ENCODE measurements around the gene SCUBE1. TPM values are rescaled to one million over a fixed set of nuclear protein-coding genes. Genes with fewer than 3 reads are reported as not detected.

SCUBE1 gene
- total and polyA plus RNA-seq, 10 of the 15 experiments (the other 5 are each of a cell fraction or from before 2014, with no cell fraction given), result not detected

DNA sequence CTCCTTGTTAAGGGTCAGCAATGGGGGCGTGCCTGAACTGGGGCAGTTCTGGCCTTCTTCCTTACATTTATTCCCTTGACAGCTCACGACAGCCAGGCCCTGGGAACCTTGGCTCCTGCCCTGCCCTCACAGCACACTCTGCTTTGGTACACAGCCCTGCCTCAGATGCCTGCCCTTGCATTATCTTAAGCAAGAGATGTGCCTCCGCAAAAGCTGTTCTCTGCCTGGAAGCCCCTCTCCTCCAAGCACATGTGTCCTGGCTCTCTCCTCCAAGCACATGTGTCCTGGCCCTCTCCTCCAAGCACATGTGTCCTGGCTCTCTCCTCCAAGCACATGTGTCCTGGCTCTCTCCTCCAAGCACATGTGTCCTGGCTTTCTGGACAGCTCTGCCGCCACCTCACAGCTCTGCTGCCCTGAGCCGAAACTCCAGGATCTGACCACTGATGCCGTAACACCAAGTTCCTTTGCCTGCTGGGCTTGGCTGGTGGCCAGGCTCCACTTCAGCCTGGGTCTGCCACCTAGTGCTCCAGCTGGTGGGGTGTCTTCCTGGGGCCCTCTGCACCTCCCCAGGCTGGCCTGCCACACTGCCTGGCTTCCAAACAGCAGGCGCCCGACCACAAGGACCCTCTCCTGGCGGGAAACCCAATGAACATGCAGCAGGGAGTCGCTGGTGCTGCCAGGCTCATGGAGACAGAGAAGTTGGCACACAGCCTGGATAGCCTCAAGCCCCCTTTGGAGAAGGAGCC lies 53.0 kb downstream of the SCUBE1 start:
- Histone ChIP-seq H3K27ac (ENCODE audit: control insufficient read depth, insufficient read depth) (no peak overlapping the region), H3K36me3 (ENCODE audit: control insufficient read depth in 2 of 2, insufficient read depth in 2 of 2, low read length in 1 of 2) (no peaks in the 10 kb centered on the region), H4K20me1 (ENCODE audit: control insufficient read depth, insufficient read depth) (no peaks in the 10 kb centered on the region), H3K27me3 (replicated peaks in 1 of 2; ENCODE audit: control insufficient read depth in 2 of 2, insufficient read depth in 2 of 2, low read length in 1 of 2) (peaks cover 2 to 4% of the 10 kb centered on the region in 2 experiments; a peak in 3 of 4 replicates), H3K4me2 (ENCODE audit: control insufficient read depth, insufficient read depth) (no peak overlapping the region), H3K4me1 (ENCODE audit: control insufficient read depth, insufficient read depth, low read length) (no peaks in the 10 kb centered on the region), H3K9ac (ENCODE audit: control insufficient read depth, insufficient read depth, low read length) (no peak overlapping the region), H3K9me3 (replicated peaks; ENCODE audit: control insufficient read depth, insufficient read depth, low read length) (no peaks in the 10 kb centered on the region), H2AFZ (ENCODE audit: control insufficient read depth, low read depth, low read length) (no peak overlapping the region), H3K4me3 (no peak overlapping the region), H3K79me2 (ENCODE audit: control insufficient read depth, insufficient read depth, low read length) (no peaks in the 10 kb centered on the region)
- ChIA-PET SMC1A (ENCODE audit: uncharacterized antibody, unreplicated experiment) (interaction anchor here (0.6 kb wide), 1 partner anchor 59 kb away, joined by 3 read pairs; no protein-coding TSS in a partner anchor), POLR2A (no interaction called here), CTCF (interaction anchor here (0.6 kb wide), 1 partner anchor 191 kb away, joined by 3 read pairs; no protein-coding TSS in a partner anchor), RAD21 (ENCODE audit: unreplicated experiment) (no interaction called here)
- no peak for FAIRE-seq
- ATAC-seq, result no peak
- no TSS peak for BruUV-seq (replicated peaks)
- in situ Hi-C loops (cut with MboI) (no loop called here), intact Hi-C loops (cut with micrococcal nuclease; ENCODE audit: unreplicated experiment) (no loop called here)
- WGBS (ENCODE audit: insufficient coverage, insufficient replicate concordance, low lambda C conversion rate, missing lambda C conversion rate), result 31% methylated on average over 10 of the region's 10 CpGs
- no peak for DNase-seq (ENCODE audit: low read depth, low spot score)
- TF ChIP-seq RFX5 (IDR thresholded peaks at IDR 0.05; ENCODE audit: low read depth, low read length), result no peak
- TF ChIP-seq, protein P1, sequence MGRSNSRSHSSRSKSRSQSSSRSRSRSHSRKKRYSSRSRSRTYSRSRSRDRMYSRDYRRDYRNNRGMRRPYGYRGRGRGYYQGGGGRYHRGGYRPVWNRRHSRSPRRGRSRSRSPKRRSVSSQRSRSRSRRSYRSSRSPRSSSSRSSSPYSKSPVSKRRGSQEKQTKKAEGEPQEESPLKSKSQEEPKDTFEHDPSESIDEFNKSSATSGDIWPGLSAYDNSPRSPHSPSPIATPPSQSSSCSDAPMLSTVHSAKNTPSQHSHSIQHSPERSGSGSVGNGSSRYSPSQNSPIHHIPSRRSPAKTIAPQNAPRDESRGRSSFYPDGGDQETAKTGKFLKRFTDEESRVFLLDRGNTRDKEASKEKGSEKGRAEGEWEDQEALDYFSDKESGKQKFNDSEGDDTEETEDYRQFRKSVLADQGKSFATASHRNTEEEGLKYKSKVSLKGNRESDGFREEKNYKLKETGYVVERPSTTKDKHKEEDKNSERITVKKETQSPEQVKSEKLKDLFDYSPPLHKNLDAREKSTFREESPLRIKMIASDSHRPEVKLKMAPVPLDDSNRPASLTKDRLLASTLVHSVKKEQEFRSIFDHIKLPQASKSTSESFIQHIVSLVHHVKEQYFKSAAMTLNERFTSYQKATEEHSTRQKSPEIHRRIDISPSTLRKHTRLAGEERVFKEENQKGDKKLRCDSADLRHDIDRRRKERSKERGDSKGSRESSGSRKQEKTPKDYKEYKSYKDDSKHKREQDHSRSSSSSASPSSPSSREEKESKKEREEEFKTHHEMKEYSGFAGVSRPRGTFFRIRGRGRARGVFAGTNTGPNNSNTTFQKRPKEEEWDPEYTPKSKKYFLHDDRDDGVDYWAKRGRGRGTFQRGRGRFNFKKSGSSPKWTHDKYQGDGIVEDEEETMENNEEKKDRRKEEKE (IDR thresholded peaks at IDR 0.05), result no peak
- TF ChIP-seq CBFB (IDR thresholded peaks at IDR 0.05; ENCODE audit: low read depth), result no peak
- no peak for TF ChIP-seq MTA2 (IDR thresholded peaks at IDR 0.05; ENCODE audit: low read depth)
- no peak for TF ChIP-seq HCFC1 (IDR thresholded peaks at IDR 0.05; ENCODE audit: low read length)
- TF ChIP-seq, protein P2, sequence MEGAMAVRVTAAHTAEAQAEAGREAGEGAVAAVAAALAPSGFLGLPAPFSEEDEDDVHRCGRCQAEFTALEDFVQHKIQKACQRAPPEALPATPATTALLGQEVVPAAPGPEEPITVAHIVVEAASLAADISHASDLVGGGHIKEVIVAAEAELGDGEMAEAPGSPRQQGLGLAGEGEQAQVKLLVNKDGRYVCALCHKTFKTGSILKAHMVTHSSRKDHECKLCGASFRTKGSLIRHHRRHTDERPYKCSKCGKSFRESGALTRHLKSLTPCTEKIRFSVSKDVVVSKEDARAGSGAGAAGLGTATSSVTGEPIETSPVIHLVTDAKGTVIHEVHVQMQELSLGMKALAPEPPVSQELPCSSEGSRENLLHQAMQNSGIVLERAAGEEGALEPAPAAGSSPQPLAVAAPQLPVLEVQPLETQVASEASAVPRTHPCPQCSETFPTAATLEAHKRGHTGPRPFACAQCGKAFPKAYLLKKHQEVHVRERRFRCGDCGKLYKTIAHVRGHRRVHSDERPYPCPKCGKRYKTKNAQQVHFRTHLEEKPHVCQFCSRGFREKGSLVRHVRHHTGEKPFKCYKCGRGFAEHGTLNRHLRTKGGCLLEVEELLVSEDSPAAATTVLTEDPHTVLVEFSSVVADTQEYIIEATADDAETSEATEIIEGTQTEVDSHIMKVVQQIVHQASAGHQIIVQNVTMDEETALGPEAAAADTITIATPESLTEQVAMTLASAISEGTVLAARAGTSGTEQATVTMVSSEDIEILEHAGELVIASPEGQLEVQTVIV (IDR thresholded peaks at IDR 0.05; ENCODE audit: borderline replicate concordance, partially characterized antibody), result no peak
- TF ChIP-seq ASH2L (IDR thresholded peaks at IDR 0.05; ENCODE audit: borderline replicate concordance, low read depth), result no peak
- no peak for TF ChIP-seq ZNF24 (IDR thresholded peaks at IDR 0.05)
- no peak for TF ChIP-seq NRF1 (conservative IDR thresholded peaks at IDR 0.05; ENCODE audit: low read depth, low read length)
- TF ChIP-seq FOXK2 (IDR thresholded peaks at IDR 0.05), result no peak
- TF ChIP-seq SREBF1 (IDR thresholded peaks at IDR 0.05; ENCODE audit: low read length), result no peak
- TF ChIP-seq, protein P3, sequence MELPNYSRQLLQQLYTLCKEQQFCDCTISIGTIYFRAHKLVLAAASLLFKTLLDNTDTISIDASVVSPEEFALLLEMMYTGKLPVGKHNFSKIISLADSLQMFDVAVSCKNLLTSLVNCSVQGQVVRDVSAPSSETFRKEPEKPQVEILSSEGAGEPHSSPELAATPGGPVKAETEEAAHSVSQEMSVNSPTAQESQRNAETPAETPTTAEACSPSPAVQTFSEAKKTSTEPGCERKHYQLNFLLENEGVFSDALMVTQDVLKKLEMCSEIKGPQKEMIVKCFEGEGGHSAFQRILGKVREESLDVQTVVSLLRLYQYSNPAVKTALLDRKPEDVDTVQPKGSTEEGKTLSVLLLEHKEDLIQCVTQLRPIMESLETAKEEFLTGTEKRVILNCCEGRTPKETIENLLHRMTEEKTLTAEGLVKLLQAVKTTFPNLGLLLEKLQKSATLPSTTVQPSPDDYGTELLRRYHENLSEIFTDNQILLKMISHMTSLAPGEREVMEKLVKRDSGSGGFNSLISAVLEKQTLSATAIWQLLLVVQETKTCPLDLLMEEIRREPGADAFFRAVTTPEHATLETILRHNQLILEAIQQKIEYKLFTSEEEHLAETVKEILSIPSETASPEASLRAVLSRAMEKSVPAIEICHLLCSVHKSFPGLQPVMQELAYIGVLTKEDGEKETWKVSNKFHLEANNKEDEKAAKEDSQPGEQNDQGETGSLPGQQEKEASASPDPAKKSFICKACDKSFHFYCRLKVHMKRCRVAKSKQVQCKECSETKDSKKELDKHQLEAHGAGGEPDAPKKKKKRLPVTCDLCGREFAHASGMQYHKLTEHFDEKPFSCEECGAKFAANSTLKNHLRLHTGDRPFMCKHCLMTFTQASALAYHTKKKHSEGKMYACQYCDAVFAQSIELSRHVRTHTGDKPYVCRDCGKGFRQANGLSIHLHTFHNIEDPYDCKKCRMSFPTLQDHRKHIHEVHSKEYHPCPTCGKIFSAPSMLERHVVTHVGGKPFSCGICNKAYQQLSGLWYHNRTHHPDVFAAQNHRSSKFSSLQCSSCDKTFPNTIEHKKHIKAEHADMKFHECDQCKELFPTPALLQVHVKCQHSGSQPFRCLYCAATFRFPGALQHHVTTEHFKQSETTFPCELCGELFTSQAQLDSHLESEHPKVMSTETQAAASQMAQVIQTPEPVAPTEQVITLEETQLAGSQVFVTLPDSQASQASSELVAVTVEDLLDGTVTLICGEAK (IDR thresholded peaks at IDR 0.05; ENCODE audit: borderline replicate concordance), result no peak
- no peak for TF ChIP-seq ZNF384 (IDR thresholded peaks at IDR 0.05; ENCODE audit: borderline replicate concordance, low read depth, low read length)
- no peak for TF ChIP-seq POLR2AphosphoS2 (IDR thresholded peaks at IDR 0.05; ENCODE audit: low read depth, low read length)
- no peak for TF ChIP-seq SUZ12 (IDR thresholded peaks at IDR 0.05; ENCODE audit: unreplicated experiment)

All from GM12878 (cell line).